ENCODE data around the gene RUNDC3A.

DNA sequence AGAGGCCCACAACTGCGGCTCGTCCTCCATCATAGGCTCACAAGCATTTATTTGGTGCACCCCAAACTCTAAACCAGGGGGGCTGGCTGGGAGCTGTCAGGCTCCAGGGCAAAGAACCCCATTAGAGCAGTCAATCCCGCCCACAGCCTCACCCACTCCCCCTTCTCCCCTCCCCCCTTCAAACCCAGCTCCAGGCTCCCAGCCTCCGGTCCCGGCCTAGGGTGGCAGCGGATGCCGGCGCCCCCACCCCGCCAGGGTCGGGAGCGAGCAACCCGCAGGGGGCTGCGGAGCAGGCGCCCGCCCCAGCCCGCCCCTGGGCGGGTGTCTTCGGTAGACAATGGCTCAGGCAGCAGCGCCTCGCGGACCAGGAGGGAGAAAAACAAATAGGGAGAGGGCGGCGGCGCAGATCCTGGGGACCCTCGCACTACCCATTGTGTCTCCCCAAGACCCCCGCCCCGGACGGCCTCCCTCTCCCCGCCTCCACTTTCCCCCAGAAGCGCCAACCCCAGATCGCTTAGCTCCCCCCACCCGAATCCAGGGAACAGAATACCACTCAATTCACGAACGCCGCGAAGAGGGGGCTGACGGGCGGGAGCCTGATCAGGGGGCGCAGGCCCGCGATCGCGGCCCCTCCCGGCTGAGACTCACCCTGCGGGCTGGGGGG is 54.7 kb downstream of the RUNDC3A start:
- TF ChIP-seq, protein P1, sequence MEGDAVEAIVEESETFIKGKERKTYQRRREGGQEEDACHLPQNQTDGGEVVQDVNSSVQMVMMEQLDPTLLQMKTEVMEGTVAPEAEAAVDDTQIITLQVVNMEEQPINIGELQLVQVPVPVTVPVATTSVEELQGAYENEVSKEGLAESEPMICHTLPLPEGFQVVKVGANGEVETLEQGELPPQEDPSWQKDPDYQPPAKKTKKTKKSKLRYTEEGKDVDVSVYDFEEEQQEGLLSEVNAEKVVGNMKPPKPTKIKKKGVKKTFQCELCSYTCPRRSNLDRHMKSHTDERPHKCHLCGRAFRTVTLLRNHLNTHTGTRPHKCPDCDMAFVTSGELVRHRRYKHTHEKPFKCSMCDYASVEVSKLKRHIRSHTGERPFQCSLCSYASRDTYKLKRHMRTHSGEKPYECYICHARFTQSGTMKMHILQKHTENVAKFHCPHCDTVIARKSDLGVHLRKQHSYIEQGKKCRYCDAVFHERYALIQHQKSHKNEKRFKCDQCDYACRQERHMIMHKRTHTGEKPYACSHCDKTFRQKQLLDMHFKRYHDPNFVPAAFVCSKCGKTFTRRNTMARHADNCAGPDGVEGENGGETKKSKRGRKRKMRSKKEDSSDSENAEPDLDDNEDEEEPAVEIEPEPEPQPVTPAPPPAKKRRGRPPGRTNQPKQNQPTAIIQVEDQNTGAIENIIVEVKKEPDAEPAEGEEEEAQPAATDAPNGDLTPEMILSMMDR (IDR thresholded peaks at IDR 0.05): no peak
- no peak for TF ChIP-seq POLR2A (IDR thresholded peaks at IDR 0.05)

Data from thyroid gland (tissue), 4 donors.